ENCODE measurements around the gene PSMG2. TPM values are rescaled to one million over a fixed set of nuclear protein-coding genes. Genes with fewer than 3 reads are reported as not detected.

PSMG2 gene
- total RNA-seq, 3 donors from 2014 or later = 78.7 to 102 (median 83.4) TPM

DNA sequence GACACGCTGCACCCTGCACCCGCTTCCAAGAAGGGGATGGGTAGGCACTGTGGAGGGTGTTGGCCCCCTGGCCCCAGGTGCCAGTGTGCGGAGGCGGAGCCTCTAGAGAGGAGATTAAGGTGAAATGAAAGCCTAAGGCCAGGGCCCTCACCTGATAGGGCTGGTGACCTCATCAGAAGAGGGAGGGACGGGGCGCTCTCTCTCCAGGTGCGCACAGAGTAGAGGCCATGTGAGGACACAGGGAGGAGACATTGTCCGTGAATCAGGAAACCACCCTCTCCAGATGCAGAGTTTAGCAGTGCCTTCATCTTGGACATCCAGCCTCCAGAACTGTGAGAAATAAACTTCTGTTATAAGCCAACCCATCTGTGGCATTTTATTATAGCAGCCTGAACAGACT, 62.3 kb downstream of the PSMG2 start:
- Histone ChIP-seq H3K4me1 (no peaks in the 10 kb centered on the region), H3K27ac (no peak overlapping the region), H3K27me3 (no peaks in the 10 kb centered on the region), H3K4me3 (no peak overlapping the region), H3K9me3 (no peaks in the 10 kb centered on the region), H3K36me3 (no peaks in the 10 kb centered on the region)
- TF ChIP-seq POLR2AphosphoS5 (IDR thresholded peaks at IDR 0.05) = no peak
- TF ChIP-seq, protein P1, sequence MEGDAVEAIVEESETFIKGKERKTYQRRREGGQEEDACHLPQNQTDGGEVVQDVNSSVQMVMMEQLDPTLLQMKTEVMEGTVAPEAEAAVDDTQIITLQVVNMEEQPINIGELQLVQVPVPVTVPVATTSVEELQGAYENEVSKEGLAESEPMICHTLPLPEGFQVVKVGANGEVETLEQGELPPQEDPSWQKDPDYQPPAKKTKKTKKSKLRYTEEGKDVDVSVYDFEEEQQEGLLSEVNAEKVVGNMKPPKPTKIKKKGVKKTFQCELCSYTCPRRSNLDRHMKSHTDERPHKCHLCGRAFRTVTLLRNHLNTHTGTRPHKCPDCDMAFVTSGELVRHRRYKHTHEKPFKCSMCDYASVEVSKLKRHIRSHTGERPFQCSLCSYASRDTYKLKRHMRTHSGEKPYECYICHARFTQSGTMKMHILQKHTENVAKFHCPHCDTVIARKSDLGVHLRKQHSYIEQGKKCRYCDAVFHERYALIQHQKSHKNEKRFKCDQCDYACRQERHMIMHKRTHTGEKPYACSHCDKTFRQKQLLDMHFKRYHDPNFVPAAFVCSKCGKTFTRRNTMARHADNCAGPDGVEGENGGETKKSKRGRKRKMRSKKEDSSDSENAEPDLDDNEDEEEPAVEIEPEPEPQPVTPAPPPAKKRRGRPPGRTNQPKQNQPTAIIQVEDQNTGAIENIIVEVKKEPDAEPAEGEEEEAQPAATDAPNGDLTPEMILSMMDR (IDR thresholded peaks at IDR 0.05) = no peak
- no peak for TF ChIP-seq POLR2A (IDR thresholded peaks at IDR 0.05)
- no peak for DNase-seq (ENCODE audit: low spot score in 2 of 2)
- intact Hi-C loops (cut with DNase I; ENCODE audit: low total_unique reads) = no loop called here

DNA sequence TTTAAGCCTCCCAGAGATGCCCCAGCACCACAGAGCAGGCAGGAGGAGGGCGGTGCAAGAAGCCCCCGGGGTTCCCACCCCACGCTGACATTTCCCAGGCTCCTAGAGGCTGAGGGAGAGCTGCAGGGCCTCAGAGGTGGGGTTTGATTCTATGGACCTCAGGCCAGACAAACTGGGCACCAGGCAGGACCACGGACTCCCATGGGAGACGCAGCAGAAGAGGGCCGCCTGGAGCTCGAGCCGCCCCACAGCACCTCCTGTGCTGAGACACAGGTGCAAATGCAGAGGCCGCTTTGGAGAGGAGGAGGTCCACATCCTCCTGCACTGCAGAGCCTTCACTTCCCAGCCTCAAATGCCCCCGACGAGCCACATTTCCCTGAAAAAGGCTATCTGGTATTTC, 62.7 kb downstream of the PSMG2 start:
- no peak for DNase-seq (ENCODE audit: low spot score in 2 of 2)
- TF ChIP-seq POLR2AphosphoS5 (IDR thresholded peaks at IDR 0.05) = no peak
- TF ChIP-seq, protein P1 (IDR thresholded peaks at IDR 0.05) = no peak
- no peaks in the 10 kb centered on the region for H3K27me3 ChIP-seq
- no peak overlapping the region for H3K27ac ChIP-seq
- H3K4me1 ChIP-seq = no peaks in the 10 kb centered on the region
- no peak overlapping the region for H3K4me3 ChIP-seq
- no peaks in the 10 kb centered on the region for H3K9me3 ChIP-seq
- intact Hi-C loops (cut with DNase I; ENCODE audit: low total_unique reads) = no loop called here
- H3K36me3 ChIP-seq = no peaks in the 10 kb centered on the region

DNA sequence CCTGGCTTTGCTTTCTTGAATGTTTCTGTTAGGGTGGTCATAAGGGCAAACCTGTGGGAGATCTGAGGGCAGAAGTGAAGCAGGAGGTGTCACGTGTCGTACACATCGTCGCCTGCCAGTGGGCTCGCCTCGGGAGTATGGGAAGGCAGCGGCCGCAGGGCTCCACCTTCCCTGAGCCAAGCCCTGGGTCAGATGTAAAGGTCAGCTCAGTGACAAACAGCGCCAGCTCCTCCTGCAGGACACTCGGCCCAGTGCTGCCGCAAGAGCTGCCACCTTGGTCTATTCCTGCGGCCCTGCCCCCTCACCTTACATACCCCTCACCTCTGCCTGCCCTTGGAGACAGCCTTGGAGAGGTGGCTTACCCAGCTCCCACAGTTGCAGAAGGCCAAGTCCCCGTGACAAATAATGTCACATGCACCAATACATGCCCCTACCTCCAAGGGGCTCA, 64.2 kb downstream of the PSMG2 start:
- Histone ChIP-seq H3K4me1 (no peaks in the 10 kb centered on the region), H3K27me3 (no peaks in the 10 kb centered on the region), H3K9me3 (no peaks in the 10 kb centered on the region), H3K36me3 (no peaks in the 10 kb centered on the region), H3K4me3 (no peak overlapping the region), H3K27ac (no peak overlapping the region)
- DNase-seq (ENCODE audit: low spot score in 2 of 2) = no peak
- intact Hi-C loops (cut with DNase I; ENCODE audit: low total_unique reads) = no loop called here
- TF ChIP-seq POLR2AphosphoS5 (IDR thresholded peaks at IDR 0.05) = no peak
- TF ChIP-seq, protein P1 (IDR thresholded peaks at IDR 0.05) = no peak
- TF ChIP-seq POLR2A (IDR thresholded peaks at IDR 0.05) = no peak

DNA sequence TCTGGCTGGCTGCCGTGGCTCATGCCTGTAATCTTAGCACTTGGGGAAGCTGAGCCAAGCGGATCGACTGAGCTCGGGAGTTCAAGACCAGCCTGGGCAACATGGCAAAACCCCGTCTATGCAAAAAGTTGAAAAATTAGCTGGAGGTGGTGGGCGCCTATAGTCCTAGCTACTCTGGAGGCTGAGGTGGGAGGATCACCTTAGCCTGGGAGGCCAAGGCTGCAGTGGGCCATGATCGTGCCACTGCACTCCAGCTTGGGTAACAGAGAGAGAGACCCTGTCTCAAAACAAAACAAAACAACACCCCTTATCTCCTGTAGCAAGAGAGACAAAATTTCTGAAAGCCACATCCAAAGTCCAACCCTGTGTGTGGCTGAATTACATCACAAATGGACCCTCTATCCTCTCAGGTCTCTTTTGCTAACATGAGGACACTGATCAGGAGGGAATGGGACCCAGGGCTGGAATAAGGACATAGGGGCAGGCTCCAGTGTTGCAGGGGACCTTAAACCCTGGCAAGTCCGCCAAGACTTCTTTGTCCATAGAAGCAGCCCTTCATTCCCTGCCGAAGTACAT, 64.8 kb downstream of the PSMG2 start:
- no peak for DNase-seq (ENCODE audit: low spot score in 2 of 2)
- intact Hi-C loops (cut with DNase I; ENCODE audit: low total_unique reads) = no loop called here
- Histone ChIP-seq H3K4me3 (no peak overlapping the region), H3K4me1 (no peaks in the 10 kb centered on the region), H3K27me3 (no peaks in the 10 kb centered on the region), H3K27ac (no peak overlapping the region), H3K9me3 (no peaks in the 10 kb centered on the region), H3K36me3 (no peaks in the 10 kb centered on the region)
- no peak for TF ChIP-seq POLR2AphosphoS5 (IDR thresholded peaks at IDR 0.05)
- TF ChIP-seq POLR2A (IDR thresholded peaks at IDR 0.05) = no peak
- TF ChIP-seq, protein P1 (IDR thresholded peaks at IDR 0.05) = no peak

DNA sequence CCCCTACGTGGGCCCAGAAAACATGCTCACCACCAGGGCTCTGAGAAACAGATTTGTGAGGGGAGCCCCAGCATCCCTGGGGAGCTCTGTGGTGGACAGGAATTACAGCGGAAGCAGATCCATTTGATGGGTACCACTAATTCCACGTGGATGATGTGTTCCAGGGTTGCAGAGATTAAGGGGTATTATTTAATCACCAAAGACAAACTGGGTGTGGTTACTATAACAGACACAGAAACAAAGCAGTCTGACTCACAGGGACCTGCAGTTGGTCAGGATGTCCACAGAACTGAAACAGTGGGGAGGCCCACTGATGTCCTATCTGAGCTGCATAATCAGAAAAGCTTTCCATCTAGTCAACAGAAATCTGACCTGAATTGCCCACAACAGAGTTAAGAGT, 65.8 kb downstream of the PSMG2 start:
- no peaks in the 10 kb centered on the region for H3K27me3 ChIP-seq
- H3K4me1 ChIP-seq = no peaks in the 10 kb centered on the region
- TF ChIP-seq, protein P1 (IDR thresholded peaks at IDR 0.05) = no peak
- TF ChIP-seq POLR2A (IDR thresholded peaks at IDR 0.05) = no peak
- TF ChIP-seq POLR2AphosphoS5 (IDR thresholded peaks at IDR 0.05) = no peak
- no peaks in the 10 kb centered on the region for H3K9me3 ChIP-seq
- DNase-seq (ENCODE audit: low spot score in 2 of 2) = no peak
- H3K27ac ChIP-seq = no peak overlapping the region
- H3K36me3 ChIP-seq = no peaks in the 10 kb centered on the region
- no peak overlapping the region for H3K4me3 ChIP-seq
- intact Hi-C loops (cut with DNase I; ENCODE audit: low total_unique reads) = no loop called here

Data from breast epithelium (tissue), 4 donors.